Measurements from ENCODE around the gene HAUS8. TPM values are rescaled to one million over a fixed set of nuclear protein-coding genes. Genes with fewer than 3 reads are reported as not detected.

The HAUS8 gene
- total RNA-seq, 1 experiment from 2014 or later: 30.8 TPM

DNA sequence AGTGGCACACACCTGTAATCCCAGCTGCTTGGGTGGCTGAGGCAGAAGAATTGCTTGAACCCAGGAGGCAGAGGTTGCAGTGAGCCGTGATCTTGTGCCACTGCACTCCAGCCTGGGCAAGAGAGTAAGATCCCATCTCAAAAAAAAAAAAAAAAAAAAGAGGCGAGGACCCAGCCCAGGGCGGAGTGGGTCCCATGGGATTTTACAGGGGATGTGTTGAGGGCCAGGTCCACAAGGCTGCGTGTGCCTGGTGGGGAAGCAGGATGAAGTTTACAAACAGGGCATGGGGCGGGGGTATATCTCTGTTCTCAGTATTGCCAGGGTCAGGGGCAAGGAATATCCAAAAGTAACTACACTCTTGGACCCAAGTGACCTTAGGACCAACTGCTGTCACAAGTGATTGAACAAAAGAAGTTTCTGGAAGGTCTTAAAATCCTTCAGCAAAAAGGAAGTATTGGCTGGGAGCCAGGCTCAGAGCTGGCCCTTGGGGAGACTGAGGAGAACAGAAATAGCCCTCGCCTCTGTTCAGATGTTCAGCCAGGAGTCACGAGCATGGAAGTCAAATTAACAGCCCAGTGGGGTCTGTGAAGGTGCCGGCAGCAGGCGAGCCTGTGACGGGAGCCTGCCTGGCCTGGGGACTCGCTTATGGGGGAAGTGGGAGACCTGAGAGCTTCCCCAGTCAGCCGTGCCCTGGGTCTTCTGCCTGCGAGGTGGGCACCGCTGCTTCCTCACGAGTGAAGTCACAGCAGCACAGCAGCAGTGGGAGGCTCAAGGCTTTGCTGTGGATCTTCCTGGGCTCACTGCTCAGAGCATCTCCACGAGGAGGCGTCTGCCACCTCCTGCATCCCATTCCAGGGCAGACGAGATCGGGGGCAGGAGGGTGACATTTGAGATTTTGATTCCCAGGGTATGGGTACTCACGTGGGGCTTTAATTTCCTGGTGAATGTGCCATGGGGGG, 6.7 kb upstream of the HAUS8 start:
- peaks cover 37% of the 10 kb centered on the region for H4K20me1 ChIP-seq (ENCODE audit: insufficient read depth)
- intact Hi-C loops (cut with micrococcal nuclease; ENCODE audit: unreplicated experiment): no loop called here

DNA sequence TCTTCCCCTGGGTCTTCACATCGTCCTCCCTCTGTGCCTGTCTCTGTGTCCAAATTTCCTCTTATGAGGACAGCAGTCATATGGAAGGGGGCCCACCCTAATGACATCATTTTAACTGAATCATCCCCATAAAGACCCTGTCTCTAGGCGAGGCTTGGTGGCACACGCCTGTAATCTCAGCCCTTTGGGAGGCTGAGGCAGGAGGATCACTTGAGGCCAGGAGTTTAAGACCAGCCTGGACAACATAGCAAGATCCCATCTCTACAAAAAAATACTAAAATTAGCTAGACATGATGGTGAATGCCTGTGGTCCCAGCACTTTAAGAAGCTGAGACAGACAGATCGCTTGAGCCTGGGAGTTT, 5.2 kb upstream of the HAUS8 start:
- H3K79me2 ChIP-seq (ENCODE audit: low read depth): peaks cover 96% of the 10 kb centered on the region
- no peaks in the 10 kb centered on the region for H3K27me3 ChIP-seq (ENCODE audit: insufficient read depth, low read depth)
- no peak overlapping the region for H2AFZ ChIP-seq
- H3K9me3 ChIP-seq (ENCODE audit: insufficient read depth, low read depth): no peaks in the 10 kb centered on the region
- BruUV-seq (replicated peaks): no TSS peak
- H4K20me1 ChIP-seq (ENCODE audit: insufficient read depth): peaks cover 42% of the 10 kb centered on the region
- no peaks in the 10 kb centered on the region for H3K36me3 ChIP-seq (ENCODE audit: low read depth)
- no peak overlapping the region for H3K4me3 ChIP-seq
- H3F3A ChIP-seq (ENCODE audit: insufficient read depth, low read depth): peaks cover 26% of the 10 kb centered on the region
- ChIA-PET CTCF (no interaction called here), POLR2A (ENCODE audit: unreplicated experiment) (no interaction called here)
- H3K4me2 ChIP-seq: peak overlapping the region; percentile 84
- H3K27ac ChIP-seq: peak overlapping the region; percentile 82
- intact Hi-C loops (cut with micrococcal nuclease; ENCODE audit: unreplicated experiment): loop anchor here (1.0 kb wide), 2 partner anchors 28 to 55 kb away; no protein-coding TSS in a partner anchor
- TF ChIP-seq, protein P1, sequence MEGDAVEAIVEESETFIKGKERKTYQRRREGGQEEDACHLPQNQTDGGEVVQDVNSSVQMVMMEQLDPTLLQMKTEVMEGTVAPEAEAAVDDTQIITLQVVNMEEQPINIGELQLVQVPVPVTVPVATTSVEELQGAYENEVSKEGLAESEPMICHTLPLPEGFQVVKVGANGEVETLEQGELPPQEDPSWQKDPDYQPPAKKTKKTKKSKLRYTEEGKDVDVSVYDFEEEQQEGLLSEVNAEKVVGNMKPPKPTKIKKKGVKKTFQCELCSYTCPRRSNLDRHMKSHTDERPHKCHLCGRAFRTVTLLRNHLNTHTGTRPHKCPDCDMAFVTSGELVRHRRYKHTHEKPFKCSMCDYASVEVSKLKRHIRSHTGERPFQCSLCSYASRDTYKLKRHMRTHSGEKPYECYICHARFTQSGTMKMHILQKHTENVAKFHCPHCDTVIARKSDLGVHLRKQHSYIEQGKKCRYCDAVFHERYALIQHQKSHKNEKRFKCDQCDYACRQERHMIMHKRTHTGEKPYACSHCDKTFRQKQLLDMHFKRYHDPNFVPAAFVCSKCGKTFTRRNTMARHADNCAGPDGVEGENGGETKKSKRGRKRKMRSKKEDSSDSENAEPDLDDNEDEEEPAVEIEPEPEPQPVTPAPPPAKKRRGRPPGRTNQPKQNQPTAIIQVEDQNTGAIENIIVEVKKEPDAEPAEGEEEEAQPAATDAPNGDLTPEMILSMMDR (conservative IDR thresholded peaks at IDR 0.05): no peak
- no peak for TF ChIP-seq EZH2 (IDR thresholded peaks at IDR 0.05; ENCODE audit: low read depth)
- peaks cover 37% of the 10 kb centered on the region for H3K4me1 ChIP-seq (replicated peaks; ENCODE audit: insufficient read depth)
- H3K9me2 ChIP-seq (ENCODE audit: insufficient read depth): no peaks in the 10 kb centered on the region
- no peak for DNase-seq

More for the DNA sequence above, 6.7 kb upstream of the HAUS8 start:
- ChIA-PET POLR2A (ENCODE audit: unreplicated experiment) (no interaction called here), CTCF (no interaction called here)
- Histone ChIP-seq H3F3A (ENCODE audit: insufficient read depth, low read depth) (peaks cover 26% of the 10 kb centered on the region), H3K9me3 (ENCODE audit: insufficient read depth, low read depth) (no peaks in the 10 kb centered on the region), H3K9me2 (ENCODE audit: insufficient read depth) (no peaks in the 10 kb centered on the region), H3K27ac (no peak overlapping the region), H3K4me1 (replicated peaks; ENCODE audit: insufficient read depth) (peaks cover 33% of the 10 kb centered on the region), H3K27me3 (ENCODE audit: insufficient read depth, low read depth) (no peaks in the 10 kb centered on the region), H3K4me3 (no peak overlapping the region), H2AFZ (no peak overlapping the region), H3K4me2 (no peak overlapping the region), H3K36me3 (ENCODE audit: low read depth) (no peaks in the 10 kb centered on the region), H3K79me2 (ENCODE audit: low read depth) (peaks cover 99% of the 10 kb centered on the region)
- TF ChIP-seq, protein P1 (conservative IDR thresholded peaks at IDR 0.05): no peak
- no peak for TF ChIP-seq EZH2 (IDR thresholded peaks at IDR 0.05; ENCODE audit: low read depth)
- peak in 1 of 2 experiments; percentile 19 for DNase-seq
- no TSS peak for BruUV-seq (replicated peaks)

DNA sequence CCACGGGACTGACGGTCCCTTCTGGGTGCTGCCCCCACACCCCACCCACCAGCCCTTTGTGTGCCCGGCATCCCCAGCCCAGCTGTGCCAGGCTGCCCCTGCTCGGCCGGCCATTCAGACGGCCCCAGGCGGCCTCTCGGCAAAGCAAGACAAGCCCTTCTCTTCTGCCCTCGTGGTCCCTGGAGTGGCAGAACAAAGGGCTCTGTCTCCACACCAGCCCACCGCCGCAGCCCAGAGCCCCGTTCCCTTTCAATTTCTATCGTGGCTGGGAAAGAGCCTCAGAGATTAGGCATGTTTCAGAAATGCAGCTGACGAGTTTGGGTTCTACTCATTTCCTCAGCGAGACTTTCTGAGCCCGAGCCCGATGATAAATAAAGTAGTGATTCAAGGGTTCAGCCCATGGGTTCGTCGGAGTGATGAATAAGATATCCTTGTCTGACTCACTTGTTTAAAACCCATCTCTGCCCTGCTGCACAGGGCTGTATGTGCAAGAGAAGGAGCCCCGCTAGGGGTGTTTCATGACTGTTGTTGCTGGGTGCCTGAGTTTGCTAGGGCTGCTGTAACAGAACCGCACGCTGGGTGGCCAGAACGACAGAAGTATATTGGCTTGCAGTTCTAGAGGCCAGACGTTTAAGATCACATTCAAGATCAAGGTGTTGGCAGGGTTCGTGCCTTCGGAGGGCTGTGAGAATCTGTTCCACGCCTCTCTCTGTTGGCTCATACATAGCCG, 4.6 kb upstream of the HAUS8 start:
- Histone ChIP-seq H3K27me3 (ENCODE audit: insufficient read depth, low read depth) (no peaks in the 10 kb centered on the region), H3K9me2 (ENCODE audit: insufficient read depth) (no peaks in the 10 kb centered on the region), H3K4me3 (peak overlapping the region; percentile 53; the same call in 1 of the 2 replicates), H3K9me3 (ENCODE audit: insufficient read depth, low read depth) (no peaks in the 10 kb centered on the region), H3K79me2 (ENCODE audit: low read depth) (peaks cover 92% of the 10 kb centered on the region), H3K4me1 (replicated peaks; ENCODE audit: insufficient read depth) (peaks cover 37% of the 10 kb centered on the region), H3K4me2 (peak overlapping the region; percentile 84), H4K20me1 (ENCODE audit: insufficient read depth) (peaks cover 42% of the 10 kb centered on the region), H3K36me3 (ENCODE audit: low read depth) (no peaks in the 10 kb centered on the region), H3K27ac (peak overlapping the region; percentile 82), H2AFZ (peak overlapping the region; percentile 61; the same call in 1 of the 2 replicates), H3F3A (ENCODE audit: insufficient read depth, low read depth) (peaks cover 26% of the 10 kb centered on the region)
- TF ChIP-seq EZH2 (IDR thresholded peaks at IDR 0.05; ENCODE audit: low read depth): no peak
- TF ChIP-seq, protein P1 (conservative IDR thresholded peaks at IDR 0.05): peak; percentile 53; the same call in 1 of the 2 replicates
- ChIA-PET POLR2A (ENCODE audit: unreplicated experiment) (no interaction called here), CTCF (no interaction called here)
- intact Hi-C loops (cut with micrococcal nuclease; ENCODE audit: unreplicated experiment): loop anchor here (1.0 to 5.0 kb wide), 4 partner anchors 28 to 387 kb away; partner anchors contain the start of gene OCEL1
- peak; percentile 73 to 94 for DNase-seq
- no TSS peak for BruUV-seq (replicated peaks)
